ENCODE measurements around the gene MAGI1.

GRCh38 chr3:65381496-65382010, 657.2 kb downstream of the MAGI1 start:
- TF ChIP-seq CTCF (IDR thresholded peaks at IDR 0.05): no peak
- no peak for TF ChIP-seq POLR2A (IDR thresholded peaks at IDR 0.05)

All from lower leg skin (tissue), 3 donors.